HG03432 (cell line): ENCODE data around the gene OR52E1.

Experiments used
- ATAC-seq: cut with Tn5 transposase; IDR thresholded peaks from one replicate; pipeline ENCODE4 v1.9.1; 2021; ENCODE audit warnings: mild to moderate bottlenecking, moderate library complexity; ENCODE audit not compliant: unreplicated experiment

Gene OR52E1

GRCh38 chr11:5107285-5107684 lies 37.9 kb downstream of the OR52E1 start:
- no peak for ATAC-seq

- ATAC-seq = no peak
These were observed 46.0 kb downstream of the OR52E1 start for GRCh38 chr11:5115339-5115738.

- no peak for ATAC-seq
These were observed 48.2 kb downstream of the OR52E1 start for GRCh38 chr11:5117588-5117987.

- ATAC-seq = no peak
These were observed 49.5 kb downstream of the OR52E1 start for GRCh38 chr11:5118893-5119292.
